Measurements from ENCODE around the gene TSGA10IP.

Gene TSGA10IP

DNA sequence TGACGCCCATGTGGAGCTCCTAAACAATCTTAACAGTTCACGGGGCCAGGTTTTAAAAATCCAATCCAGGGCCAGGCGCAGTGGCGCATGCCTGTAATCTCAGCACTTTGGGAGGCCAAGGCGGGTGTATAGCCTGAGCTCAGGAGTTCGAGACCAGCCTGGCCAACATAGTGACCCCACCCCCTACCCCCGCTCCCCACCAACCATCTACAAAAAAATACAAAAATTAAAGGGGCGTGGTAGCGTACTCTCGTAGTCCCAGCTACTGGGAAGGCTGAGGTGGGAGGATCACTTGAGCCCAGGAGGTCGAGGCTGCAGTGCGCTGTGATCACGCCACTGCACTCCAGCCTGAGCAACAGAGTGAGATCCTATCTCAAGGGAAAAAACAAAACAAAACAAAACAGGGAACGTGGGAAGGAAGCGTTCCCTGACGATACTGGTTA lies 15.6 kb downstream of the TSGA10IP start:
- H4K91ac ChIP-seq (ENCODE audit: low read depth, low read length) = peak overlapping the region; percentile 75
- no CpG with 5 or more reads among the region's 16 CpGs for WGBS (ENCODE audit: extremely low coverage, insufficient coverage, insufficient read length)
- H4K12ac ChIP-seq (ENCODE audit: low read depth, low read length) = peak overlapping the region; percentile 85
- peak overlapping the region; percentile 50 for H2AFZ ChIP-seq (ENCODE audit: insufficient read depth, low read length, poor library complexity)
- no peak overlapping the region for H2BK12ac ChIP-seq (ENCODE audit: low read length)
- H3K79me2 ChIP-seq (ENCODE audit: control insufficient read depth, insufficient read depth, low read length, poor library complexity) = peaks cover 9% of the 10 kb centered on the region
- peak overlapping the region; percentile 73 for H3K4me3 ChIP-seq (ENCODE audit: low read depth, low read length)
- peak overlapping the region; percentile 38 for H2AK5ac ChIP-seq (ENCODE audit: low read length)
- peaks cover 4 to 9% of the 10 kb centered on the region in 2 experiments for H3K4me1 ChIP-seq (ENCODE audit: control insufficient read depth in 1 of 2, insufficient read depth in 2 of 2, low read length in 2 of 2)
- peak overlapping the region; percentile 9 for H3K4ac ChIP-seq (ENCODE audit: low read depth, low read length)
- H2BK120ac ChIP-seq (ENCODE audit: insufficient read depth, low read length, poor library complexity) = peak overlapping the region; percentile 41
- peak overlapping the region; percentile 70 for H3K4me2 ChIP-seq (ENCODE audit: low read length)
- peak overlapping the region; percentile 92 for H4K8ac ChIP-seq (ENCODE audit: low read depth, low read length)
- H3K9ac ChIP-seq (ENCODE audit: low read length) = peak overlapping the region; percentile 75
- peaks cover 2% of the 10 kb centered on the region for H3K9me3 ChIP-seq (ENCODE audit: insufficient read depth, low read depth, low read length)
- no peak overlapping the region for H3K18ac ChIP-seq (ENCODE audit: low read length)
- no peak overlapping the region for H3K23ac ChIP-seq (ENCODE audit: low read length)
- H3K27ac ChIP-seq (ENCODE audit: low read depth, low read length) = peak overlapping the region; percentile 58
- no peaks in the 10 kb centered on the region for H3K27me3 ChIP-seq (ENCODE audit: insufficient read depth, low read length)
- peak overlapping the region; percentile 51 for H2BK5ac ChIP-seq (ENCODE audit: low read depth, low read length, poor library complexity)
- DNase-seq = peak in 1 of 2 donors; percentile 18
- peaks cover 18 to 21% of the 10 kb centered on the region in 2 experiments for H3K36me3 ChIP-seq (ENCODE audit: control insufficient read depth in 1 of 2, insufficient read depth in 2 of 2, low read length in 2 of 2)
- H3K14ac ChIP-seq (ENCODE audit: low read length) = peak overlapping the region; percentile 71
- peaks cover 8% of the 10 kb centered on the region for H3K79me1 ChIP-seq (ENCODE audit: low read length)

DNA sequence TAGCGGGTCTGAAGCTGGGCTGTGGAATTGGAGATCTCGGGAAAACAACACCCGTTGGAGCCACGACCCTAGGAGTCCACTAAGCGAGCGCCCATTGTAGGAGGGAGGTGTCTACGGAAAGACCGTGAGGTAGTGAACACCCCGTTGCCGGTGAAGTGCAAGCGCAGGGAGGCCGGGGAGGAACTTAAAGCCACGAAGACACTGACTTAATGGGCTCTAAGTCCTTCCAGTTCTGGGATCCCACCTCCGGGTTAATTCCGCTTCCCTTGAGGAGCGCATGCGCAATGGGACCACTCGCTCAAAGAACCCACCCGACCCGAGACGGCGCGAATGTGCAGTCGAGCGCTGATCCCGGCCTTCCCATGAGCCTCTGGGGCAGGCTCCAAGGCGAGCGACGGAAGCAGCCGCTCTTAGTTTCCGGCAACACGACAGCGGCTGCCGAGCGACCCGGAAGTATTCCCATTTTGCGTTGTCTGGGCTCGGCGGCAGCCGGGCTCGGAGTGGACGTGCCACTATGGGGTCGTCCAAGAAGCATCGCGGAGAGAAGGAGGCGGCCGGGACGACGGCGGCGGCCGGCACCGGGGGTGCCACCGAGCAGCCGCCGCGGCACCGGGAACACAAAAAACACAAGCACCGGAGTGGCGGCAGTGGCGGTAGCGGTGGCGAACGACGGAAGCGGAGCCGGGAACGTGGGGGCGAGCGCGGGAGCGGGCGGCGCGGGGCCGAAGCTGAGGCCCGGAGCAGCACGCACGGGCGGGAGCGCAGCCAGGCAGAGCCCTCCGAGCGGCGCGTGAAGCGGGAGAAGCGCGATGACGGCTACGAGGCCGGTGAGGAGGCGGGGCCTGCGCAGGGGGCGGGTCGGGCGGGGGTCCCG lies 16.2 kb downstream of the TSGA10IP start, which contains the start of gene SART1:
Gene SART1, plus strand, starts transcription at position 468 of the 874 bp plus-strand sequence. Its CDS starts 47 bp downstream, at position 515.
- Histone ChIP-seq H3K79me1 (ENCODE audit: low read length) (peaks cover 8% of the 10 kb centered on the region), H2AFZ (ENCODE audit: insufficient read depth, low read length, poor library complexity) (peak within 1 kb of the TSS; percentile 96), H3K23ac (ENCODE audit: low read length) (no peak within 1 kb of the TSS), H3K36me3 (ENCODE audit: control insufficient read depth in 1 of 2, insufficient read depth in 2 of 2, low read length in 2 of 2) (peaks cover 24 to 27% of the 10 kb centered on the region in 2 experiments), H3K18ac (ENCODE audit: low read length) (peak within 1 kb of the TSS; percentile 91), H3K4me3 (ENCODE audit: low read depth, low read length) (peak within 1 kb of the TSS; percentile 99), H3K9ac (ENCODE audit: low read length) (peak within 1 kb of the TSS; percentile 94), H4K91ac (ENCODE audit: low read depth, low read length) (peak within 1 kb of the TSS; percentile 96), H2BK12ac (ENCODE audit: low read length) (no peak within 1 kb of the TSS), H4K8ac (ENCODE audit: low read depth, low read length) (peak within 1 kb of the TSS; percentile 97), H4K12ac (ENCODE audit: low read depth, low read length) (peak within 1 kb of the TSS; percentile 94), H3K27ac (ENCODE audit: low read depth, low read length) (peak within 1 kb of the TSS; percentile 58), H3K4me1 (ENCODE audit: control insufficient read depth in 1 of 2, insufficient read depth in 2 of 2, low read length in 2 of 2) (peaks cover 4 to 9% of the 10 kb centered on the region in 2 experiments), H3K4ac (ENCODE audit: low read depth, low read length) (peak within 1 kb of the TSS; percentile 93), H3K79me2 (ENCODE audit: control insufficient read depth, insufficient read depth, low read length, poor library complexity) (peaks cover 9% of the 10 kb centered on the region), H3K4me2 (ENCODE audit: low read length) (peak within 1 kb of the TSS; percentile 84), H3K14ac (ENCODE audit: low read length) (peak within 1 kb of the TSS; percentile 94), H2AK5ac (ENCODE audit: low read length) (peak within 1 kb of the TSS; percentile 74), H2BK5ac (ENCODE audit: low read depth, low read length, poor library complexity) (peak within 1 kb of the TSS; percentile 71), H3K27me3 (ENCODE audit: insufficient read depth, low read length) (no peaks in the 10 kb centered on the region), H2BK120ac (ENCODE audit: insufficient read depth, low read length, poor library complexity) (peak within 1 kb of the TSS; percentile 88), H3K9me3 (ENCODE audit: insufficient read depth, low read depth, low read length) (peaks cover 2% of the 10 kb centered on the region)
- WGBS (ENCODE audit: extremely low coverage, insufficient coverage, insufficient read length) = no CpG with 5 or more reads among the region's 97 CpGs
- peak; percentile 97 to 99 for DNase-seq

DNA sequence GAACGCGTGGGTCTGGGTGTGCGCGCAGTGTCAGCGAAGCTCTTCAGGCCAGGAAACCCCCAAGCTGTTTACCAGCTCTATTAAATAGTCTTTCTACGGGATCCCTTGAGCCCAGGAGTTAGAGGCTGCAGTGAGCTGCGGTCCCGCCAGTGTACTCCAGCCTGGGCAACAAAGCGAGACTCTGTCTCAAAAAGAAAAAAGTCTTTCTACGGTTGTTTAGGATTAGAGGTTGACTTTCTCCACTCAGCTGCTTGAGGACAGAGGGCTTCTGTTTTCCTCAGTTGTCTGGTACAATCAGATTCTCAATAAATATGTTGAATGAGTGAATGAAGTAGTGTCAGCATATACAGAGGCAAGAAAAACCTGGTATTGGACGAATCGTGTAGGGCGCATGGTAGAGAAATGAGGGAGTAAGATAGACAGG lies 16.9 kb downstream of the TSGA10IP start:
- H3K27ac ChIP-seq (ENCODE audit: low read depth, low read length) = no peak overlapping the region
- H3K23ac ChIP-seq (ENCODE audit: low read length) = no peak overlapping the region
- no peak overlapping the region for H3K18ac ChIP-seq (ENCODE audit: low read length)
- H3K14ac ChIP-seq (ENCODE audit: low read length) = no peak overlapping the region
- H4K8ac ChIP-seq (ENCODE audit: low read depth, low read length) = peak overlapping the region; percentile 31
- no peak overlapping the region for H2AK5ac ChIP-seq (ENCODE audit: low read length)
- peaks cover 2% of the 10 kb centered on the region for H3K9me3 ChIP-seq (ENCODE audit: insufficient read depth, low read depth, low read length)
- H3K4me1 ChIP-seq (ENCODE audit: control insufficient read depth in 1 of 2, insufficient read depth in 2 of 2, low read length in 2 of 2) = peaks cover 4 to 9% of the 10 kb centered on the region in 2 experiments
- peak overlapping the region; percentile 99 for H3K4me3 ChIP-seq (ENCODE audit: low read depth, low read length)
- no peak for DNase-seq
- H2AFZ ChIP-seq (ENCODE audit: insufficient read depth, low read length, poor library complexity) = no peak overlapping the region
- H2BK12ac ChIP-seq (ENCODE audit: low read length) = no peak overlapping the region
- peaks cover 8% of the 10 kb centered on the region for H3K79me1 ChIP-seq (ENCODE audit: low read length)
- H4K91ac ChIP-seq (ENCODE audit: low read depth, low read length) = no peak overlapping the region
- no peak overlapping the region for H2BK5ac ChIP-seq (ENCODE audit: low read depth, low read length, poor library complexity)
- peaks cover 31 to 34% of the 10 kb centered on the region in 2 experiments for H3K36me3 ChIP-seq (ENCODE audit: control insufficient read depth in 1 of 2, insufficient read depth in 2 of 2, low read length in 2 of 2)
- peaks cover 9% of the 10 kb centered on the region for H3K79me2 ChIP-seq (ENCODE audit: control insufficient read depth, insufficient read depth, low read length, poor library complexity)
- WGBS (ENCODE audit: extremely low coverage, insufficient coverage, insufficient read length) = no CpG with 5 or more reads among the region's 13 CpGs
- H3K27me3 ChIP-seq (ENCODE audit: insufficient read depth, low read length) = no peaks in the 10 kb centered on the region
- peak overlapping the region; percentile 84 for H3K4me2 ChIP-seq (ENCODE audit: low read length)
- H4K12ac ChIP-seq (ENCODE audit: low read depth, low read length) = no peak overlapping the region
- H2BK120ac ChIP-seq (ENCODE audit: insufficient read depth, low read length, poor library complexity) = no peak overlapping the region
- H3K9ac ChIP-seq (ENCODE audit: low read length) = peak overlapping the region; percentile 57
- H3K4ac ChIP-seq (ENCODE audit: low read depth, low read length) = peak overlapping the region; percentile 93

DNA sequence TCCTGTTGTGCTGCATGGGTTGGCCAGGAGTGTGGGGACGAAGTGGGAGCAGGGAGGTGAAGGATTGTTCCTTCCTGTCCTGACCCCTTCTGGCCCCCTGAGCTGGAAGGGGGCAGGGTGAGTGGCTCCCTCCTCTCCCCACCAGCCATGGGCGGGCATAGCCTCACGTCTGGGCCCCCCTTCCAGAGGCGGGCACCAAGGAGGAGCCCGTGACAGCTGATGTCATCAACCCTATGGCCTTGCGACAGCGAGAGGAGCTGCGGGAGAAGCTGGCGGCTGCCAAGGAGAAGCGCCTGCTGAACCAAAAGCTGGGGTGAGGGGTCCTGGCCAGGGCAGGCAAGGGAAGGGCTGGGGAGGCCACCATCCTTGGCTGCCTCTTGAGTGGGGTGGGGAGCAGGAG lies 19.6 kb downstream of the TSGA10IP start:
- Histone ChIP-seq H3K36me3 (ENCODE audit: control insufficient read depth in 1 of 2, insufficient read depth in 2 of 2, low read length in 2 of 2) (peaks cover 50 to 58% of the 10 kb centered on the region in 2 experiments), H3K27ac (ENCODE audit: low read depth, low read length) (no peak overlapping the region), H3K79me2 (ENCODE audit: control insufficient read depth, insufficient read depth, low read length, poor library complexity) (peaks cover 9% of the 10 kb centered on the region), H3K9me3 (ENCODE audit: insufficient read depth, low read depth, low read length) (no peaks in the 10 kb centered on the region), H3K4ac (ENCODE audit: low read depth, low read length) (no peak overlapping the region), H4K8ac (ENCODE audit: low read depth, low read length) (no peak overlapping the region), H2BK120ac (ENCODE audit: insufficient read depth, low read length, poor library complexity) (no peak overlapping the region), H3K79me1 (ENCODE audit: low read length) (peaks cover 8% of the 10 kb centered on the region), H3K4me3 (ENCODE audit: low read depth, low read length) (no peak overlapping the region), H2AK5ac (ENCODE audit: low read length) (no peak overlapping the region), H2AFZ (ENCODE audit: insufficient read depth, low read length, poor library complexity) (no peak overlapping the region), H3K18ac (ENCODE audit: low read length) (no peak overlapping the region), H3K27me3 (ENCODE audit: insufficient read depth, low read length) (no peaks in the 10 kb centered on the region), H3K9ac (ENCODE audit: low read length) (no peak overlapping the region), H4K91ac (ENCODE audit: low read depth, low read length) (no peak overlapping the region), H3K4me2 (ENCODE audit: low read length) (no peak overlapping the region), H3K14ac (ENCODE audit: low read length) (no peak overlapping the region), H3K4me1 (ENCODE audit: control insufficient read depth in 1 of 2, insufficient read depth in 2 of 2, low read length in 2 of 2) (peaks cover 4 to 9% of the 10 kb centered on the region in 2 experiments), H3K23ac (ENCODE audit: low read length) (no peak overlapping the region), H2BK12ac (ENCODE audit: low read length) (no peak overlapping the region), H4K12ac (ENCODE audit: low read depth, low read length) (no peak overlapping the region), H2BK5ac (ENCODE audit: low read depth, low read length, poor library complexity) (no peak overlapping the region)
- no peak for DNase-seq
- no CpG with 5 or more reads among the region's 10 CpGs for WGBS (ENCODE audit: extremely low coverage, insufficient coverage, insufficient read length)
